NB4 (cell line): ENCODE results near the gene RBFOX1.

ENCODE experiments used
- POLR2A ChIP-seq: IDR thresholded peaks from 2 replicates; pipeline ENCODE4 v1.6.1; 2011; ENCODE audit warnings: mild to moderate bottlenecking; ENCODE audit not compliant: insufficient read length; ENCODE audit errors: extremely low read depth
- TF ChIP-seq, protein P1 (sequence below): IDR thresholded peaks from one replicate; pipeline ENCODE4 v1.5.1; 2012; ENCODE audit warnings: low read depth, low read length
- TF ChIP-seq, protein P2 (sequence below): IDR thresholded peaks from 2 replicates; pipeline ENCODE4 v1.6.1; 2011; ENCODE audit warnings: low read depth, low read length

DNA sequence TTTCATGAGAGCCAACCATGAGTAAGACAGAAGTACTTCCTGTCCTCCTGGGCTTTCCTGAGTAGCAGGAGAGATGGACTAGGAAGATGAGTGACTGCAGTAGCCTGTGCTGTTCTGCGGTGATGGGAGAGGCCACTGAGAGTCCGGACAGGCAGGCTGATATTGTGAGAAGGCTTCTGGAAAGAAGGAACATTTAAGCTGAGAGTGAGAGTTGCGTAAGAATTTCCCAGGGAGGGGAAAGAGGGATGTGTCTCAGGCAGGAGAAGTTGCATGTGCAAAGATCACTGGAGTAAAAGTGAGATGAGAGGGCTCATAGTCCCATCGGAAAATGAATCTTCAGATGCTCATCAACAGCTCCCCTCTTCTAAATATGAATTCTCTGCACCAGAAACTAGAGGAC lies 258.3 kb downstream of the RBFOX1 start:
- TF ChIP-seq POLR2A = no peak
- TF ChIP-seq, protein P1, sequence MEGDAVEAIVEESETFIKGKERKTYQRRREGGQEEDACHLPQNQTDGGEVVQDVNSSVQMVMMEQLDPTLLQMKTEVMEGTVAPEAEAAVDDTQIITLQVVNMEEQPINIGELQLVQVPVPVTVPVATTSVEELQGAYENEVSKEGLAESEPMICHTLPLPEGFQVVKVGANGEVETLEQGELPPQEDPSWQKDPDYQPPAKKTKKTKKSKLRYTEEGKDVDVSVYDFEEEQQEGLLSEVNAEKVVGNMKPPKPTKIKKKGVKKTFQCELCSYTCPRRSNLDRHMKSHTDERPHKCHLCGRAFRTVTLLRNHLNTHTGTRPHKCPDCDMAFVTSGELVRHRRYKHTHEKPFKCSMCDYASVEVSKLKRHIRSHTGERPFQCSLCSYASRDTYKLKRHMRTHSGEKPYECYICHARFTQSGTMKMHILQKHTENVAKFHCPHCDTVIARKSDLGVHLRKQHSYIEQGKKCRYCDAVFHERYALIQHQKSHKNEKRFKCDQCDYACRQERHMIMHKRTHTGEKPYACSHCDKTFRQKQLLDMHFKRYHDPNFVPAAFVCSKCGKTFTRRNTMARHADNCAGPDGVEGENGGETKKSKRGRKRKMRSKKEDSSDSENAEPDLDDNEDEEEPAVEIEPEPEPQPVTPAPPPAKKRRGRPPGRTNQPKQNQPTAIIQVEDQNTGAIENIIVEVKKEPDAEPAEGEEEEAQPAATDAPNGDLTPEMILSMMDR = no peak
- TF ChIP-seq, protein P2, sequence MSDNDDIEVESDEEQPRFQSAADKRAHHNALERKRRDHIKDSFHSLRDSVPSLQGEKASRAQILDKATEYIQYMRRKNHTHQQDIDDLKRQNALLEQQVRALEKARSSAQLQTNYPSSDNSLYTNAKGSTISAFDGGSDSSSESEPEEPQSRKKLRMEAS = no peak
